NCI-H345 treated with DMSO at 0.1 percent for 48 hours (cell line): ENCODE data around the gene KRTAP1-4.
"Not testable (repeated sequence)": the region's sequence is repeated elsewhere in the genome, so short reads cannot be mapped to it uniquely, and the experiment has no call there.

Experiments used
- DNase-seq: peaks from one replicate; lab custom pipeline; 2025; ENCODE audit not compliant: unreplicated experiment; lab: John Stamatoyannopoulos, UW

The KRTAP1-4 gene

DNA sequence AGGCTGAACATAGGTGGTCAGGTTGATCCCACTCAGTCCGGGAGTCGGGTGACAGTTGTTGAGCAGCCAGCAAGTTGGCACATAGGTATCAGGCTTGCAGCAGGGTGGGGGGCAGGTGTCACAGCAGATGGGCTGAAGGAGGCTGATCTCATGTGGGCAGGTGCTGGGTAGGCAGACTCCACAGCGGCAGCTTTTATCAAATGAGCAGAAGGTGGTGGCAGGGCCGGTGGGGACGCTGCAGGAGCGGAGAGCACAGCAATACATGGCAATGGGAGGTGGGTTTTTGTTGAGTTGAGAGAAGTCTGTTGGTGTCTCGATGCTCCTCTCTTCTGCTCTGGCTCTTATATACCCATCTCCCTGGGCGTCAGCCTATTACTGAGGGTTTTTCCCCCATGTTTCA is 21.2 kb downstream of the KRTAP1-4 start, which contains the start of gene KRTAP3-1:
TSS of gene KRTAP3-1 (minus strand) at position 318 of the 400 bp plus-strand sequence. CDS start at position 264, 54 bp downstream.
- DNase-seq: peak; percentile 68

DNA sequence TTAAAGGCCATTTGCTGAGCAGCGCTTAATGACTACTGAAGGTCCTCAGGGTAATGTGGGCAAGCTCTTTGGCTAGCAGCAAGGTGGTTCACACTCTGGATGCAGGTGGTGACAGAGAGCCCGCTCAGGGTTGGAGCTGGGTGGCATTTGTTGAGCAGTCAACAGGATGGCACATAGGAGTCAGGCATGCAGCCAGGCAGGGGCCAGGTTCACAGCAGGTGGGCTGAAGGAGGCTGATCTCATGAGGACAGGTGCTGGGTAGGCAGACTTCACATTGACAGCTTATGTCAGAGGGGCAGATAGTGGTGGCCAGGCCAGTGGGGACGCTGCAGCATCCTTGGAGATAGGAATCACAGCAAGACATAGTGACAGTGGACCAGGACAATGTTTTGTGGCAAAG is 25.6 kb downstream of the KRTAP1-4 start:
- no peak for DNase-seq

DNA sequence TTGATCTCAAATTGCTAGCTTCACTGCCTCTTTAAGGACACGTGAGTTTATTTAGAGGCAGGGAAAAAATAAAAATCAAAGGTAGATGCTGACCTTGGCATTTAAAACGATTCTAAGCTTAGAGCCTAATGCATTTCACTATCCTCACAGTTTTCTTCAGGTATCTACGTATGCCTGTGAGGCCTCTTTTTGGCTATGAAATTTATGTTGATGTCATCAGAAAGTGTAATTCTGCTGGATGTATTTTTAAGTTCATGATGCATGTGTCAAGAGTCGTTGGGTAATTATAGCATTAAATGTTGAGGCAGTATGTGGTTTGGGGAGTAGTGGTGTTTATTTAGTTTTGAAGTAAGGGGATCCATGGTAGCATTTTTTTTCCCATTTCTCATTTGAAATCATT is 26.1 kb downstream of the KRTAP1-4 start:
- DNase-seq: no peak

DNA sequence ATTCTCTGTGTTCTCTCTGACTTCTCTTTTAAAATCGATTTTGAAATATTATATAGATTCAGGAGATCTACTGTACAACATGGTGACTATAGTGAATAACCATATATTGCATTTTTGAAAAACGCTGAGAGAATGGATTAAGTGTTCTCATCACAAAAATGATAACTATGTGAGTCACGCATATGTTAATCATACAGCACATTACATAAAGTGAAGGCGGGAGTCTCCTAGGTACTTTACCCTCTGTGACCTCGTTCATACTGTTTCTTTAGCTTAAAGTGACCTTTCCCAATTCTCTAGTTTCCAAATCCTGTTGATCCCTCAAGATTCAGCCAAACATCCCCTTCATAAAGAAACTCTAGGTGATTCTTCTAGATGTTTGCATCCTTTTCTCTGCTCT is 27.2 kb downstream of the KRTAP1-4 start:
- no peak for DNase-seq

DNA sequence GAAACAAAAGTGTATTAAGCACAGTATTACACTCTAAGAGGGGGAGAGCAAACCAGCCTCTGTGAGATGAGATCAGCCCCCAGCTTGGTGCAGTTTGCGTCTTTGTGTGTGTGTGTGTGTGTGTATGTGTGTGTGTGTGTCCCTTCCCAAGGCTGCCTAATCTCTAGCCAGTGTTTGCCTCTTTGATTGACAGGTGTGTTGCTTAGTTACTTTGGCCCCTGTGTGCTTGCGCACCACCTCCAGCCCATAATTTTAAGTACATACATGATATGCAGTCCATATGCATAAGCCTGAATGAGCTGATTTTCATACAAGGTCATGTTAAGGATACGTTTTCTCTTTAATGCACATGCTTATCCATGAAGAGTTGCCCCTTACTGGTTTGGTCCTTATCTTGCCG is 28.2 kb downstream of the KRTAP1-4 start:
- no peak for DNase-seq

DNA sequence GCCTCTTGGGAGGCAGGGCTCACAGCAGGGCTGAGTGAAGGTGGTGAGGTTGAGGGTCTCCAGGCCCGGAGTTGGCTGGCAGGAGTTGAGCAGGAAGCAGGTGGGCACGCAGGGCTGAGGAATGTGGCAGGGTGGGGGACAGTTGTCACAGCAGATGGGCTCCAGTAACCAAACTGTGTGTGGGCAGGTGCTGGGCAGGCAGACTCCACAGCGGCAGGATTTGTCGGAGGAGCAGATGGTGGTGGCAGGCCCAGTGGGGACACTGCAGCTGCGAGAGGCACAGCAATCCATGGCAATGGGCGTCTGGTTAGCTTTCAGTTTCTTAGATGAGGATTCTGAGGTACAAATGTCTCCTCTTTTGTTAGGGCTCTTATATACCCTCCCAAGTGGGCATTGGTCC is 30.4 kb downstream of the KRTAP1-4 start, which contains the start of gene KRTAP3-2:
TSS of gene KRTAP3-2 (minus strand) at position 344 of the 400 bp plus-strand sequence. CDS start at position 291, 53 bp downstream.
- not testable (repeated sequence) for DNase-seq

DNA sequence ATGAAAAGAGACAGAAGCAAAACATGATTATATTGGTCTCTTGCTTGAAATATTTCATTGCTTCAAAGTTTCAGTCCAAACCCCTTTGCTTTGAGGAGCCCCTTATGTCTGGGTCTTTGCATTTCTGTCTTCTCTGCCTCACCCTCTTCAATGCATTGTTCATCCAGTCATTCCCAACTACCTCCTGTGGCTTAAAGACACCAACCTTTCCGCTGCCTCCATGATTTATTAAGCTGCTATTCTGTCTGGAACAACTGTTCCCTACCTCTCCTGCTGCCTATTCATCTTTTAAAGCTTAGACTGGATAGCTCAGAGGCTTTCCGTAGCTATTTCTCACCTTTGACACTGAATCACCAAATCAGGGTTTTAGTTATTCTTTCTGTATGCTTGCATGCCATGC is 32.6 kb downstream of the KRTAP1-4 start:
- no peak for DNase-seq

DNA sequence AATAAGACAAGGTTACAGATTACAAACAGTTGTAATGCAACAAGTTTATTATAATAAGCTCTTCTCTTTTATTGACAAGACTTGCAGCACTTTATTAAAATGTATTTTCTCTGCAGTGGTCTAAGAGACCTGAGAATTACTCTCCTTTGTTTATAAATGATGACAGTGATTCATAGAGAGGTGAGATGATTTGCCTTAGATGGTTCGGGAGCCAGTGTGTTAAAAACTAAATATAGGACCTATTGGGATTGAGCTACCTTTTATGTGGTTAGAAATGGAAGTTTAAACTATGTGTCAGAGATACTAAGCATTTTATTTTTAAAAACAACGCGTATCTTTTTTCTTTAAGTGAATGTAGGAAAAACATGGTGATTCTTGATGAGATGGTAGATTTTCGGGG is 33.2 kb downstream of the KRTAP1-4 start:
- no peak for DNase-seq

DNA sequence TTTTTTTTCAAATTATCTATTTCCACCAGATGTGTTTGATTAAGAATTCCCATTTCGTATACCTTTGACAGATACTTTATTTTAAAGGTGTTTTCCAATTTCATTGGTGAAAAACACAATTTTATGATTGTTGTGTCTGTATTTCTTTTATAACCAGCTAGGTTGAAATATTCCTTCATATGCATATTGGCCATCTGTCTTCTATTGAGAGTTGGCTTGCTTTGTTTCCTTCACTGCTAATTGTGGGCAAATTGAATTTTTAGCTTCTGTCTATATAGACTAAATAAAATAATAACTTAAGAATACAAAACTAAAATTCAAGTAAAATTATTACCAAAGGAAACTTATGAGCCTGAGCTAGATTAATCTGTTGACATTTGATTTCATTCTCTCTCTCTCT is 34.9 kb downstream of the KRTAP1-4 start:
- no peak for DNase-seq

DNA sequence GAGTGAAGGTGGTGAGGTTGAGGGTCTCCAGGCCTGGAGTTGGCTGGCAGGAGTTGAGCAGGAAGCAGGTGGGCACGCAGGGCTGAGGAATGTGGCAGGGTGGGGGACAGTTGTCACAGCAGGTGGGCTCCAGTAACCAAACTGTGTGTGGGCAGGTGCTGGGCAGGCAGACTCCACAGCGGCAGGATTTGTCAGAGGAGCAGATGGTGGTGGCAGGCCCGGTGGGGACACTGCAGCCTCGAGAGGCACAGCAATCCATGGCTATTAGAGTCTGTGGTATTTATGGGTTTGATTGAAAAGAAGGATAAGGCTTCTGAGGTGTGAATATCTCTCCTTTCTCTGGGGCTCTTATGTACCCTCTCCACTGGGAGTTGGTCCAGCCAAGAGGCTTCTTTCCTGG is 36.2 kb downstream of the KRTAP1-4 start, which contains the start of gene KRTAP3-3:
TSS of gene KRTAP3-3 (minus strand) at position 326 of the 400 bp plus-strand sequence. CDS start at position 259, 67 bp downstream.
- no peak for DNase-seq

DNA sequence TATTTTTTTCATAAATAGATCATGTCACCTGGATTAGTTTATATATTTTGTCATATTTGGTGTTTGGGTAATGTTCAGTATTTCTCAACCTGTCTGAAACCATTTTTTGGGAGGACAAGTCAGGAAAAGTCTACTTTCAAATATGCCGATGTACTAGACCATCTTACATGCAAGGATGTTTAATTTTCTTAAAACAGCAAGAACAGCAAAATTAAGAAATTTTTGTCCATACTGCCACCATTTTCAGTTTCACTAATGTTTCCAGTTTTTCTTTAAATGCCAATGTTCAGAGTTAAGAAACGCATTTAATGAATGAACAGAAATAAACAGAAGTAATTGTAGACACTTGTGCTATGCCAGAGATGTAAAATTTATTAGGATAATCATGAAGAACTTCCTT is 36.9 kb downstream of the KRTAP1-4 start:
- DNase-seq: no peak

DNA sequence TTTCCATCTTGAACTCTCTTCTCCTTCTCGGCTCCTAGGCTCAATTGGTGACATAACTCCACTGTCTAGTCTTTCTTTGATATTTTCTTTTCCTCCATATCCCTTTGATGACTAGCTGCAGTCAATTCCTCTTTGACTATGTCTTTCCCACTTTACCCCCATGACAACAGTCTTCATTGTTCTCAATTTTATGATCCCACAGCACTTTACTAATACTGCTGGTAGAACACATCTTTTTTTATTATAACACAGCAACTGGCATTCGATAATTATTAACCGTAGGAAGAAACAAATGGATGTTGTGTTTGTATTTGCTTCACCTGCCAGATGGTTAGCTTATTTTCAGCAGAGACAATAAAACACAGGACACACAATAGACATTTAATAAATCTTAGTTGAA is 37.3 kb downstream of the KRTAP1-4 start:
- no peak for DNase-seq

DNA sequence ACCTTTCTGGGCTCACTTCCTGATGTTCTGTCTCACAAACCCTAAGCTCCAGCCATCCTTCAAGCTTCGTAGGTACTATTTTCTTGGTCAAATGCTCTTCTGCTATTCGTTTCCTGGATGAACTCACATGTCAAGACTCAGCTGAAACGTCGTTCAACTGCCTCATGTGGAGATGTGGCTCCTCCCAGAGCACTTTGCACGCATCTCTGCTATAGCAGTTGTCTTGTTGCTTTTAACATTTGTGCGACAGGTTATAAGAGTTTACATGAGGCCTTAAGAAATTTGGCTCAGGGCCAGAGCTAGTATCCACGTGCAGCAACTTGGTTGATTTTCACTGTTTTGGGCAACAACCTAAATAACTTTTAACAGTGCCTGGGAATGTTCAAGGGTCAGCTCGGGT is 43.1 kb downstream of the KRTAP1-4 start:
- no peak for DNase-seq

DNA sequence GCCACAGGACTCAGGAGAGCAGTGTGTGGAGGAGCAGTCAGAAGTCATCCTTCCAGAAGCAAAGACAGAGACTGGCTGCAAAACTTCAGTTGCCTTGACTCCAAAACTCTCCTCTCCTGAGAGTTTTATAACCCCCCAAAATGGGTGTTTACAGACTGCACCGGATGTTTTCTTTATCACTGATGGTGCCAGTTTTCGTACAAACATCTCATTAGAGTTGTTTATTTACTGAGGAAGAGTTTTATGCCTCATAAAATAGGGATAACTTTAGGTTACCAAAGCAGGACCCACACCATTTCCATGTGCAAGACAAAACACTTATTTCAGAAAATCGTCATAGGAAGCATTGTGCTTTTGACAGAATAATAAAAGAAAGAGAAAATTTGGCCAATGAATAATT is 45.8 kb downstream of the KRTAP1-4 start, which contains the start of gene KRT40:
TSS of gene KRT40 (minus strand) at position 101 of the 400 bp plus-strand sequence. CDS start at position 48, 53 bp downstream.
- no peak for DNase-seq

DNA sequence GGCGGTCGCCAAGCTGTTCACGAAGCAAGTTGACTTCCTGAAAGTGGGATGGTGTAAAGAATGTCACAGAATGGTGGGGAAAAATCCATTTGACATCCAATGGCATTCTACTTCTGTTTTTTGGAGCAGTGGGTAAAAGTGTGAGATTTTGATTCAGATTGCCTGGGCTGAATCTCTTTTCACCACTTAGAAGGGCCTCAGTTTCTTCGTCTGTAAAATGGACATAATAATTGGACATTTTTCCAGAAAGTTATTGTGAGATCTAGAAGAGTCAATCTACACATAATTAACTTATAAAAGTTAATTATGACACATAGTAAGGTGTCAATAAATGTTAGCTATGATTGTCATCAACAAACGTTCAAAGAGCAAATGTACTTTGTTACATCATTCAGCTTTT is 48.9 kb downstream of the KRTAP1-4 start:
- no peak for DNase-seq

DNA sequence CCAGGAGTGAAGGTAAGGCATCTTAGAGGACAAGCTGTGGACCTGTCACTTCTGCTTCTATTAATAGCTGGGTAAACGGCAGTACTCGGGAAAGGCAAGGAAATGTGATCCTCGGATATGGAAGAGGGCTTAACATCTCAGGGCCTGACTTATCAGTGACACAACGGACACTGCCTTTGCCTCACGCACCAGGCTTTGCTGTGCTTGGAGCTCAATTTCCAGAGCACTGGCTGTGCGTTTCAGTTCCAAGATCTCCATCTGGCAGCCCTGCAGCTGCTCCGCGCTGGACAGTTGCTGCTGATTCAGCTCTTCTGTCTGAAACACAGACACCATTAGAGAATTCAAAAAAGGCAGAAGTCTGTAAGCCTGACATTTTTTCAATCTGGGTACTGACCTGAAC is 49.4 kb downstream of the KRTAP1-4 start:
- no peak for DNase-seq

DNA sequence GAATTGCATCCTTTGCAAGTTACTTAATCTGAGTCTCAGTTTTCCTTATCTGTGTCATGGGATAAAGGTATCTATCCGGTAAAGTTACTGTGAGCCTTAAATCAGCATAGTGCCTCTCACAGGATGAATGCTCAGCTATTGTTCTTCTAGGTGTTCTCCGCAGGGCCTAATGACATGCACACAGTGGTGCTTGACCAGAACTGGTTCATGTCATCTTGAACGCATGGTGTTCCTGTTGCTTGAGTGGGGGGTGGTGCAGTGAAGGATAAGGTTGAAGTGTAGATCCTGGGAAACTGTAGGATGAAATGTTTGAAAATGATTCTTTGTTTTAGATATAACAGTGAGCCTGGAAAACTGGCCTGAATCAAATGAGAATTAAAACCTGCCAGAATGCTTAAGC is 49.9 kb downstream of the KRTAP1-4 start:
- DNase-seq: no peak
